ENCODE measurements around the gene FRZB. TPM values are rescaled to one million over a fixed set of nuclear protein-coding genes. Genes with fewer than 3 reads are reported as not detected.
"Not testable (repeated sequence)": the region's sequence is repeated elsewhere in the genome, so short reads cannot be mapped to it uniquely, and the experiment has no call there.

Gene FRZB
- total RNA-seq, 4 donors from 2014 or later = 0.53 to 1.7 (median 0.57) TPM; not detected in 1

GRCh38 chr2:182895169-182895568 is 28.7 kb upstream of the FRZB start:
- DNase-seq = no peak
- Histone ChIP-seq H3K4me1 (no peaks in the 10 kb centered on the region), H3K36me3 (no peaks in the 10 kb centered on the region), H3K27ac (no peak overlapping the region), H3K9me3 (no peaks in the 10 kb centered on the region), H3K4me3 (no peak overlapping the region), H3K27me3 (no peaks in the 10 kb centered on the region)
- intact Hi-C loops (cut with DNase I) = no loop called here
- TF ChIP-seq POLR2A (IDR thresholded peaks at IDR 0.05) (no peak), CTCF (IDR thresholded peaks at IDR 0.05) (no peak)
- WGBS, 2 donors = 88 to 93% methylated on average over 4 of the region's 4 CpGs

- H3K36me3 ChIP-seq = no peaks in the 10 kb centered on the region
- no peaks in the 10 kb centered on the region for H3K27me3 ChIP-seq
- intact Hi-C loops (cut with DNase I) = no loop called here
- no peak overlapping the region for H3K4me3 ChIP-seq
- no peaks in the 10 kb centered on the region for H3K9me3 ChIP-seq
- no peaks in the 10 kb centered on the region for H3K4me1 ChIP-seq
- H3K27ac ChIP-seq = no peak overlapping the region
- TF ChIP-seq POLR2A (IDR thresholded peaks at IDR 0.05) (no peak), CTCF (IDR thresholded peaks at IDR 0.05) (no peak)
- no peak for DNase-seq
- 92 to 96% methylated on average over 6 to 8 of the region's 9 CpGs for WGBS, 2 donors
These were observed 27.7 kb upstream of the FRZB start for GRCh38 chr2:182894174-182894573.

- H3K27ac ChIP-seq = no peak overlapping the region
- H3K36me3 ChIP-seq = no peaks in the 10 kb centered on the region
- DNase-seq = no peak
- TF ChIP-seq CTCF (IDR thresholded peaks at IDR 0.05) (no peak), POLR2A (IDR thresholded peaks at IDR 0.05) (no peak)
- H3K4me3 ChIP-seq = no peak overlapping the region
- WGBS, 2 donors = 90 to 93% methylated on average over 9 to 11 of the region's 11 CpGs
- intact Hi-C loops (cut with DNase I) = no loop called here
- no peaks in the 10 kb centered on the region for H3K27me3 ChIP-seq
- no peaks in the 10 kb centered on the region for H3K4me1 ChIP-seq
- H3K9me3 ChIP-seq = no peaks in the 10 kb centered on the region
These were observed 27.2 kb upstream of the FRZB start for GRCh38 chr2:182893666-182894065.

- H3K4me3 ChIP-seq; DNase-seq; H3K36me3 ChIP-seq; H3K4me1 ChIP-seq; H3K9me3 ChIP-seq; H3K27ac ChIP-seq; H3K27me3 ChIP-seq; intact Hi-C loops (cut with DNase I): not testable (repeated sequence)
- 84 to 89% methylated on average over 7 of the region's 7 CpGs for WGBS, 2 donors
These were observed 26.6 kb upstream of the FRZB start for GRCh38 chr2:182893035-182893434.

- TF ChIP-seq CTCF (IDR thresholded peaks at IDR 0.05) = no peak
- no peak for TF ChIP-seq POLR2A (IDR thresholded peaks at IDR 0.05)
- WGBS, 2 donors = 58 to 62% methylated on average over 4 of the region's 4 CpGs
These were observed 25.2 kb upstream of the FRZB start for GRCh38 chr2:182891611-182892010.

GRCh38 chr2:182890773-182891378 is 24.4 kb upstream of the FRZB start:
- H3K4me1 ChIP-seq = no peaks in the 10 kb centered on the region
- DNase-seq = no peak
- H3K4me3 ChIP-seq = no peak overlapping the region
- H3K36me3 ChIP-seq = no peaks in the 10 kb centered on the region
- no peak overlapping the region for H3K27ac ChIP-seq
- H3K9me3 ChIP-seq = no peaks in the 10 kb centered on the region
- intact Hi-C loops (cut with DNase I) = no loop called here
- no peaks in the 10 kb centered on the region for H3K27me3 ChIP-seq
- no peak for TF ChIP-seq CTCF (IDR thresholded peaks at IDR 0.05)
- TF ChIP-seq POLR2A (IDR thresholded peaks at IDR 0.05) = no peak
- WGBS, 2 donors = 63 to 73% methylated on average over 3 of the region's 3 CpGs

More at GRCh38 chr2:182891611-182892010, 25.2 kb upstream of the FRZB start:
- DNase-seq = no peak
- Histone ChIP-seq H3K4me3 (no peak overlapping the region), H3K36me3 (no peaks in the 10 kb centered on the region), H3K4me1 (no peaks in the 10 kb centered on the region), H3K9me3 (no peaks in the 10 kb centered on the region), H3K27ac (no peak overlapping the region), H3K27me3 (no peaks in the 10 kb centered on the region)
- intact Hi-C loops (cut with DNase I) = no loop called here

Measured in esophagus squamous epithelium (tissue), 5 donors.